ENCODE results near the gene EMC8. TPM values are rescaled to one million over a fixed set of nuclear protein-coding genes. Genes with fewer than 3 reads are reported as not detected.
"Not testable (repeated sequence)": the region's sequence is repeated elsewhere in the genome, so short reads cannot be mapped to it uniquely, and the experiment has no call there.

The EMC8 gene
- polyA plus RNA-seq, 1 of the 3 experiments (the other 2 are of a cell fraction) = 45.9 TPM

GRCh38 chr16:85807340-85807739, 8.0 kb upstream of the EMC8 start:
- POLR2A ChIA-PET; H3K27ac ChIP-seq (ENCODE audit: low read depth in 2 of 2, low read length in 1 of 2); H3K4me2 ChIP-seq; CTCF ChIA-PET; H3K4me1 ChIP-seq (ENCODE audit: control insufficient read depth in 1 of 2, insufficient read depth in 2 of 2, low read depth in 1 of 2, low read length in 1 of 2); H3K27me3 ChIP-seq (ENCODE audit: insufficient read depth); H2AFZ ChIP-seq (ENCODE audit: low read depth); H3K9ac ChIP-seq; H3F3A ChIP-seq (replicated peaks; ENCODE audit: insufficient read depth); H3K4me3 ChIP-seq (ENCODE audit: low read depth in 2 of 2, low read length in 1 of 2); H3K9me3 ChIP-seq; H4K20me1 ChIP-seq (ENCODE audit: insufficient read depth); H3K9me2 ChIP-seq; DNase-seq: not testable (repeated sequence)
- WGBS (ENCODE audit: low lambda C conversion rate) = 91% methylated on average over 6 of the region's 6 CpGs
- H3K79me2 ChIP-seq (ENCODE audit: insufficient read depth) = peaks cover 14% of the 10 kb centered on the region; the same call in 1 of the 2 replicates
- H3K36me3 ChIP-seq (replicated peaks in 1 of 2; ENCODE audit: control insufficient read depth in 1 of 2, insufficient read depth in 2 of 2, low read length in 1 of 2) = peaks cover 20 to 45% of the 10 kb centered on the region in 2 experiments

- Histone ChIP-seq H3K9ac (no peak overlapping the region), H3K27me3 (ENCODE audit: insufficient read depth) (peaks cover under 1% of the 10 kb centered on the region; the same call in 1 of the 2 replicates), H3K4me3 (ENCODE audit: low read depth in 2 of 2, low read length in 1 of 2) (no peak overlapping the region), H3K79me2 (ENCODE audit: insufficient read depth) (peaks cover 21% of the 10 kb centered on the region), H3K9me3 (no peaks in the 10 kb centered on the region), H3K4me1 (ENCODE audit: control insufficient read depth in 1 of 2, insufficient read depth in 2 of 2, low read depth in 1 of 2, low read length in 1 of 2) (no peaks in the 10 kb centered on the region), H3K9me2 (no peaks in the 10 kb centered on the region), H4K20me1 (ENCODE audit: insufficient read depth) (peaks cover 7% of the 10 kb centered on the region; the same call in 1 of the 2 replicates), H3F3A (replicated peaks; ENCODE audit: insufficient read depth) (peaks cover 3% of the 10 kb centered on the region), H3K27ac (ENCODE audit: low read depth in 2 of 2, low read length in 1 of 2) (no peak overlapping the region), H2AFZ (ENCODE audit: low read depth) (no peak overlapping the region), H3K36me3 (replicated peaks in 1 of 2; ENCODE audit: control insufficient read depth in 1 of 2, insufficient read depth in 2 of 2, low read length in 1 of 2) (peaks cover 28 to 53% of the 10 kb centered on the region in 2 experiments), H3K4me2 (no peak overlapping the region)
- POLR2A ChIA-PET = no interaction called here
- no peak for TF ChIP-seq ELF1 (IDR thresholded peaks at IDR 0.05)
- no peak for TF ChIP-seq PBX3 (IDR thresholded peaks at IDR 0.05)
- no peak for TF ChIP-seq NRF1 (IDR thresholded peaks at IDR 0.05; ENCODE audit: low read depth, low read length)
- no peak for TF ChIP-seq CHD2 (IDR thresholded peaks at IDR 0.05; ENCODE audit: low read length, partially characterized antibody)
- no peak for TF ChIP-seq SIN3A (IDR thresholded peaks at IDR 0.05; ENCODE audit: borderline replicate concordance, low read depth, low read length)
- TF ChIP-seq RXRA (IDR thresholded peaks at IDR 0.05; ENCODE audit: borderline replicate concordance, low read depth) = no peak
- no peak for TF ChIP-seq EP300 (IDR thresholded peaks at IDR 0.05; ENCODE audit: borderline replicate concordance in 1 of 2, low read depth in 1 of 2, low read length in 1 of 2)
- no peak for TF ChIP-seq TAF1 (IDR thresholded peaks at IDR 0.05; ENCODE audit: borderline replicate concordance, low read depth, low read length)
- no peak for TF ChIP-seq FOXJ3 (CRISPR knock-in tag; IDR thresholded peaks at IDR 0.05)
- TF ChIP-seq GABPA (IDR thresholded peaks at IDR 0.05; ENCODE audit: low read depth) = no peak
- no peak for TF ChIP-seq CTCF (IDR thresholded peaks at IDR 0.05)
- no peak for TF ChIP-seq IRF3 (IDR thresholded peaks at IDR 0.05; ENCODE audit: low read depth, low read length)
- no peak for TF ChIP-seq REST (IDR thresholded peaks at IDR 0.05; ENCODE audit: low read depth, low read length)
- WGBS (ENCODE audit: low lambda C conversion rate) = 98% methylated on average over 11 of the region's 11 CpGs
- DNase-seq = no peak
- CTCF ChIA-PET = interaction anchor here (1.5 kb wide), 1 partner anchor 15 kb away, joined by 4 read pairs; no protein-coding TSS in a partner anchor
These were observed 7.2 kb upstream of the EMC8 start for GRCh38 chr16:85806539-85806938.
